ENCODE data around the gene OR2B6. TPM values are rescaled to one million over a fixed set of nuclear protein-coding genes. Genes with fewer than 3 reads are reported as not detected.

OR2B6 gene
- total RNA-seq, 1 donor from 2014 or later = not detected

- Histone ChIP-seq H3K27me3 (ENCODE audit: control insufficient read depth in 3 of 3, insufficient read depth in 3 of 3, low read length in 3 of 3) (no peaks in the 10 kb centered on the region), H3K4me1 (ENCODE audit: control insufficient read depth in 3 of 3, insufficient read depth in 3 of 3, low read length in 3 of 3) (no peaks in the 10 kb centered on the region), H3K27ac (ENCODE audit: low read depth, low read length) (no peak overlapping the region), H3K36me3 (ENCODE audit: control insufficient read depth in 3 of 3, insufficient read depth in 3 of 3, low read length in 3 of 3) (no peaks in the 10 kb centered on the region), H3K9ac (ENCODE audit: low read depth in 1 of 3, low read length in 3 of 3) (no peak overlapping the region), H3K4me3 (ENCODE audit: low read length in 3 of 3) (no peak overlapping the region), H3K9me3 (ENCODE audit: control insufficient read depth in 3 of 3, low read length in 3 of 3) (no peaks in the 10 kb centered on the region)
Observed at GRCh38 chr6:27980111-27980510, 23.1 kb downstream of the OR2B6 start.

- no peak overlapping the region for H3K4me3 ChIP-seq (ENCODE audit: low read length in 3 of 3)
- H3K27ac ChIP-seq (ENCODE audit: low read depth, low read length) = no peak overlapping the region
- H3K9me3 ChIP-seq (ENCODE audit: control insufficient read depth in 3 of 3, low read length in 3 of 3) = no peaks in the 10 kb centered on the region
- no peaks in the 10 kb centered on the region for H3K36me3 ChIP-seq (ENCODE audit: control insufficient read depth in 3 of 3, insufficient read depth in 3 of 3, low read length in 3 of 3)
- no peaks in the 10 kb centered on the region for H3K4me1 ChIP-seq (ENCODE audit: control insufficient read depth in 3 of 3, insufficient read depth in 3 of 3, low read length in 3 of 3)
- H3K9ac ChIP-seq (ENCODE audit: low read depth in 1 of 3, low read length in 3 of 3) = no peak overlapping the region
- H3K27me3 ChIP-seq (ENCODE audit: control insufficient read depth in 3 of 3, insufficient read depth in 3 of 3, low read length in 3 of 3) = no peaks in the 10 kb centered on the region
Observed at GRCh38 chr6:27986928-27987725, 30.1 kb downstream of the OR2B6 start.

- no peaks in the 10 kb centered on the region for H3K27me3 ChIP-seq (ENCODE audit: control insufficient read depth in 3 of 3, insufficient read depth in 3 of 3, low read length in 3 of 3)
- no peaks in the 10 kb centered on the region for H3K9me3 ChIP-seq (ENCODE audit: control insufficient read depth in 3 of 3, low read length in 3 of 3)
- H3K36me3 ChIP-seq (ENCODE audit: control insufficient read depth in 3 of 3, insufficient read depth in 3 of 3, low read length in 3 of 3) = no peaks in the 10 kb centered on the region
- H3K27ac ChIP-seq (ENCODE audit: low read depth, low read length) = no peak overlapping the region
- no peak overlapping the region for H3K4me3 ChIP-seq (ENCODE audit: low read length in 3 of 3)
- H3K4me1 ChIP-seq (ENCODE audit: control insufficient read depth in 3 of 3, insufficient read depth in 3 of 3, low read length in 3 of 3) = no peaks in the 10 kb centered on the region
- no peak overlapping the region for H3K9ac ChIP-seq (ENCODE audit: low read depth in 1 of 3, low read length in 3 of 3)
Observed at GRCh38 chr6:27994616-27995015, 37.6 kb downstream of the OR2B6 start.

GRCh38 chr6:28000351-28001045, 43.5 kb downstream of the OR2B6 start:
- no peak overlapping the region for H3K4me3 ChIP-seq (ENCODE audit: low read length in 3 of 3)
- no peaks in the 10 kb centered on the region for H3K9me3 ChIP-seq (ENCODE audit: control insufficient read depth in 3 of 3, low read length in 3 of 3)
- peaks cover 0 to 2% (median 0%) of the 10 kb centered on the region in 3 donors for H3K27me3 ChIP-seq (ENCODE audit: control insufficient read depth in 3 of 3, insufficient read depth in 3 of 3, low read length in 3 of 3)
- H3K4me1 ChIP-seq (ENCODE audit: control insufficient read depth in 3 of 3, insufficient read depth in 3 of 3, low read length in 3 of 3) = no peaks in the 10 kb centered on the region
- no peak overlapping the region for H3K9ac ChIP-seq (ENCODE audit: low read depth in 1 of 3, low read length in 3 of 3)
- no peak overlapping the region for H3K27ac ChIP-seq (ENCODE audit: low read depth, low read length)
- H3K36me3 ChIP-seq (ENCODE audit: control insufficient read depth in 3 of 3, insufficient read depth in 3 of 3, low read length in 3 of 3) = no peaks in the 10 kb centered on the region

GRCh38 chr6:28001351-28001750, 44.3 kb downstream of the OR2B6 start:
- Histone ChIP-seq H3K4me1 (ENCODE audit: control insufficient read depth in 3 of 3, insufficient read depth in 3 of 3, low read length in 3 of 3) (no peaks in the 10 kb centered on the region), H3K36me3 (ENCODE audit: control insufficient read depth in 3 of 3, insufficient read depth in 3 of 3, low read length in 3 of 3) (no peaks in the 10 kb centered on the region), H3K9me3 (ENCODE audit: control insufficient read depth in 3 of 3, low read length in 3 of 3) (no peaks in the 10 kb centered on the region), H3K27ac (ENCODE audit: low read depth, low read length) (no peak overlapping the region), H3K27me3 (ENCODE audit: control insufficient read depth in 3 of 3, insufficient read depth in 3 of 3, low read length in 3 of 3) (peaks cover 0 to 2% (median 0%) of the 10 kb centered on the region in 3 donors), H3K9ac (ENCODE audit: low read depth in 1 of 3, low read length in 3 of 3) (no peak overlapping the region), H3K4me3 (ENCODE audit: low read length in 3 of 3) (no peak overlapping the region)

GRCh38 chr6:28001751-28002150, 44.7 kb downstream of the OR2B6 start:
- no peak overlapping the region for H3K9ac ChIP-seq (ENCODE audit: low read depth in 1 of 3, low read length in 3 of 3)

GRCh38 chr6:28002161-28002560, 45.1 kb downstream of the OR2B6 start:
- H3K9me3 ChIP-seq (ENCODE audit: control insufficient read depth in 3 of 3, low read length in 3 of 3) = no peaks in the 10 kb centered on the region
- H3K27me3 ChIP-seq (ENCODE audit: control insufficient read depth in 3 of 3, insufficient read depth in 3 of 3, low read length in 3 of 3) = peaks cover 0 to 2% (median 0%) of the 10 kb centered on the region in 3 donors
- H3K4me1 ChIP-seq (ENCODE audit: control insufficient read depth in 3 of 3, insufficient read depth in 3 of 3, low read length in 3 of 3) = no peaks in the 10 kb centered on the region
- H3K27ac ChIP-seq (ENCODE audit: low read depth, low read length) = no peak overlapping the region
- H3K36me3 ChIP-seq (ENCODE audit: control insufficient read depth in 3 of 3, insufficient read depth in 3 of 3, low read length in 3 of 3) = no peaks in the 10 kb centered on the region
- no peak overlapping the region for H3K9ac ChIP-seq (ENCODE audit: low read depth in 1 of 3, low read length in 3 of 3)
- H3K4me3 ChIP-seq (ENCODE audit: low read length in 3 of 3) = no peak overlapping the region

More at GRCh38 chr6:28001751-28002150, 44.7 kb downstream of the OR2B6 start:
- H3K4me3 ChIP-seq (ENCODE audit: low read length in 3 of 3) = no peak overlapping the region
- H3K9me3 ChIP-seq (ENCODE audit: control insufficient read depth in 3 of 3, low read length in 3 of 3) = no peaks in the 10 kb centered on the region
- no peaks in the 10 kb centered on the region for H3K36me3 ChIP-seq (ENCODE audit: control insufficient read depth in 3 of 3, insufficient read depth in 3 of 3, low read length in 3 of 3)
- no peaks in the 10 kb centered on the region for H3K4me1 ChIP-seq (ENCODE audit: control insufficient read depth in 3 of 3, insufficient read depth in 3 of 3, low read length in 3 of 3)
- no peak overlapping the region for H3K27ac ChIP-seq (ENCODE audit: low read depth, low read length)
- peaks cover 0 to 2% (median 0%) of the 10 kb centered on the region in 3 donors for H3K27me3 ChIP-seq (ENCODE audit: control insufficient read depth in 3 of 3, insufficient read depth in 3 of 3, low read length in 3 of 3)

GRCh38 chr6:28003059-28003458, 46.0 kb downstream of the OR2B6 start:
- no peaks in the 10 kb centered on the region for H3K36me3 ChIP-seq (ENCODE audit: control insufficient read depth in 3 of 3, insufficient read depth in 3 of 3, low read length in 3 of 3)
- no peaks in the 10 kb centered on the region for H3K9me3 ChIP-seq (ENCODE audit: control insufficient read depth in 3 of 3, low read length in 3 of 3)
- no peak overlapping the region for H3K9ac ChIP-seq (ENCODE audit: low read depth in 1 of 3, low read length in 3 of 3)
- no peaks in the 10 kb centered on the region for H3K4me1 ChIP-seq (ENCODE audit: control insufficient read depth in 3 of 3, insufficient read depth in 3 of 3, low read length in 3 of 3)
- no peak overlapping the region for H3K27ac ChIP-seq (ENCODE audit: low read depth, low read length)
- H3K27me3 ChIP-seq (ENCODE audit: control insufficient read depth in 3 of 3, insufficient read depth in 3 of 3, low read length in 3 of 3) = peaks cover 0 to 2% (median 0%) of the 10 kb centered on the region in 3 donors
- H3K4me3 ChIP-seq (ENCODE audit: low read length in 3 of 3) = no peak overlapping the region

- peaks cover 0 to 2% (median 0%) of the 10 kb centered on the region in 3 donors for H3K27me3 ChIP-seq (ENCODE audit: control insufficient read depth in 3 of 3, insufficient read depth in 3 of 3, low read length in 3 of 3)
- H3K4me1 ChIP-seq (ENCODE audit: control insufficient read depth in 3 of 3, insufficient read depth in 3 of 3, low read length in 3 of 3) = no peaks in the 10 kb centered on the region
- no peak overlapping the region for H3K4me3 ChIP-seq (ENCODE audit: low read length in 3 of 3)
- H3K27ac ChIP-seq (ENCODE audit: low read depth, low read length) = no peak overlapping the region
- H3K9me3 ChIP-seq (ENCODE audit: control insufficient read depth in 3 of 3, low read length in 3 of 3) = no peaks in the 10 kb centered on the region
- no peak overlapping the region for H3K9ac ChIP-seq (ENCODE audit: low read depth in 1 of 3, low read length in 3 of 3)
- no peaks in the 10 kb centered on the region for H3K36me3 ChIP-seq (ENCODE audit: control insufficient read depth in 3 of 3, insufficient read depth in 3 of 3, low read length in 3 of 3)
Observed at GRCh38 chr6:28003661-28004060, 46.6 kb downstream of the OR2B6 start.
